ENCODE data around the gene SMARCE1.

DNA sequence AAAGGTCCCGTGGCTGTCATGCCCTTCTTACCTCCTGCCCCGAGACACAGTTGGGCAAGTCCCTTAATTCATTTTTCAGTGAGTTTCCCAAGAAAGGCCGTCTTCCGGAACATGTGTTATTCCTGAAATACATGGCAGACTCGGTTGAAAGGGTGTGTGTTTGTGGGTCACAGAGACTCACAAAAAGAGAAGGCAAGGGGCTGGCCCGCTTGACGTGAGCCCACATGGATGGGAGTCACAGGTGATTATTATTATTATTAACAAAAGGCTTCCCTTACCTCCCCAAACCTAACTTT, 48.2 kb downstream of the SMARCE1 start:
- TF ChIP-seq EZH2 (optimal IDR thresholded peaks at IDR 0.05; ENCODE audit: low read depth, low read length): no peak
- TF ChIP-seq, protein P1, sequence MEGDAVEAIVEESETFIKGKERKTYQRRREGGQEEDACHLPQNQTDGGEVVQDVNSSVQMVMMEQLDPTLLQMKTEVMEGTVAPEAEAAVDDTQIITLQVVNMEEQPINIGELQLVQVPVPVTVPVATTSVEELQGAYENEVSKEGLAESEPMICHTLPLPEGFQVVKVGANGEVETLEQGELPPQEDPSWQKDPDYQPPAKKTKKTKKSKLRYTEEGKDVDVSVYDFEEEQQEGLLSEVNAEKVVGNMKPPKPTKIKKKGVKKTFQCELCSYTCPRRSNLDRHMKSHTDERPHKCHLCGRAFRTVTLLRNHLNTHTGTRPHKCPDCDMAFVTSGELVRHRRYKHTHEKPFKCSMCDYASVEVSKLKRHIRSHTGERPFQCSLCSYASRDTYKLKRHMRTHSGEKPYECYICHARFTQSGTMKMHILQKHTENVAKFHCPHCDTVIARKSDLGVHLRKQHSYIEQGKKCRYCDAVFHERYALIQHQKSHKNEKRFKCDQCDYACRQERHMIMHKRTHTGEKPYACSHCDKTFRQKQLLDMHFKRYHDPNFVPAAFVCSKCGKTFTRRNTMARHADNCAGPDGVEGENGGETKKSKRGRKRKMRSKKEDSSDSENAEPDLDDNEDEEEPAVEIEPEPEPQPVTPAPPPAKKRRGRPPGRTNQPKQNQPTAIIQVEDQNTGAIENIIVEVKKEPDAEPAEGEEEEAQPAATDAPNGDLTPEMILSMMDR (IDR thresholded peaks at IDR 0.05; ENCODE audit: low read length): no peak

All from MM.1S (cell line).